Astrocyte of the cerebellum (primary cell): Measurements from ENCODE around the gene TPTE2.

ENCODE experiments used
- DNase-seq: peaks from one replicate; pipeline ENCODE4 v3.0.0-alpha.2; 2011; ENCODE audit warnings: low read depth
- H3K4me3 ChIP-seq: 2 replicates; pipeline ENCODE4 v1.5.1; 2011; ENCODE audit warnings: mild to moderate bottlenecking, low read depth, low read length, moderate library complexity
- CTCF ChIP-seq: IDR thresholded peaks from 2 replicates; pipeline ENCODE4 v1.5.1; 2012; ENCODE audit warnings: low read length, low read depth, moderate library complexity, mild to moderate bottlenecking; ENCODE audit errors: missing control alignments
- in situ Hi-C: cut with HindIII; loops from 2 replicates; pipeline ENCODE4 v1.10.0; 2017; ENCODE audit warnings: low sequenced_read_pairs

The TPTE2 gene

DNA sequence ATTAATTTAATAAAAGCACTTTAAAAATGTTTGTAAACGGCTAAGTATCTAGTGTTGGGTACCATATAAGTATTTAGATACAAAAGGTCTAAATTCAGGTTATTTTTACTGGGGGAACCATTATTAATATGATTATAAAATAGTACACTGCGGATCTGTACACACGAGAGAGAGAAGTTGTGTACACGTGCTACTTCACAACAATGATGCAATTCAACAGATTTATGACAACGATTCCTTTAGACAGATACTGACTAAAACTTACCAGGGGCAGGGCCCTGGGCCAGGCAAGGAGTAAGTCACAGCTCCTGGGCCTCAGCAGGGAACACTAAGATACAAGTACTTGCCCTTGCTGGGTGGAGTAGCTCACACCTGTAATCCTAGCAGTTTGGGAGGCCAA, 29.1 kb upstream of the TPTE2 start:
- H3K4me3 ChIP-seq, result no peak overlapping the region
- no peak for TF ChIP-seq CTCF
- in situ Hi-C loops, result no loop called here
- DNase-seq, result no peak

- in situ Hi-C loops, result no loop called here
- DNase-seq, result no peak
- H3K4me3 ChIP-seq, result no peak overlapping the region
- no peak for TF ChIP-seq CTCF
These were observed 28.0 kb upstream of the TPTE2 start for GRCh38 chr13:19589312-19589711.

DNA sequence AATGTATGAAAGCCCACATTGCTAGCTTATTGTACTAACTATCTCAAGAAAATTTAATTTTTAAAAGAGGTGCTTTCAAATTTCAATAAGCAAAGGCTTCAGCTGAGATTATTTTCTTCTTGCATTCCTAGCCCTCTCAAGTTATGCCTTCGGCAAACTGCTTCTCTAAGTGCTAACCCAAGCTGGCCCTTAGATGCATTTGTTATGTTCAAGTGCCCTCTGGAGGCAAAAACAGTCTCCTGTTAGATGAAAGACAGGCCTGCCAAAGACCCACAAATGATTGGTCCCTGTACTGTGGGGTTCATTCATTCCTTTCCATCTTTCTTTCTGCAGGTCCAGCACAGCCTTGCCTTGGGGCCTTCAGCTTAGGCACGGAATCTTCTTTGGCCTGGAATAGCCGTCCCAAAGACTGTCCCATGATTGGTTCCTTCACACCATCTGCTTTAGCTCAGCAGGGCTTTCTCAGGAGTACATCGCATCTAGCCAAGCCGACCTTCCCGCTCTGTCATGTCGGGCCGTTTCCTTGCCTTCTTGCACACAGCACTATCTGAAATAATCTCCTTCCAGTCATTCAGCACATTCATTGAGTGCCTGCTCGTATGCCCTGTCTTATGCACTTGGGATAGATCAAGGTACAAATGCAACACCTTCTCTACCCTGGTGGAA, 26.4 kb upstream of the TPTE2 start:
- peak; percentile 53 for TF ChIP-seq CTCF
- H3K4me3 ChIP-seq, result no peak overlapping the region
- DNase-seq, result no peak
- in situ Hi-C loops, result no loop called here

DNA sequence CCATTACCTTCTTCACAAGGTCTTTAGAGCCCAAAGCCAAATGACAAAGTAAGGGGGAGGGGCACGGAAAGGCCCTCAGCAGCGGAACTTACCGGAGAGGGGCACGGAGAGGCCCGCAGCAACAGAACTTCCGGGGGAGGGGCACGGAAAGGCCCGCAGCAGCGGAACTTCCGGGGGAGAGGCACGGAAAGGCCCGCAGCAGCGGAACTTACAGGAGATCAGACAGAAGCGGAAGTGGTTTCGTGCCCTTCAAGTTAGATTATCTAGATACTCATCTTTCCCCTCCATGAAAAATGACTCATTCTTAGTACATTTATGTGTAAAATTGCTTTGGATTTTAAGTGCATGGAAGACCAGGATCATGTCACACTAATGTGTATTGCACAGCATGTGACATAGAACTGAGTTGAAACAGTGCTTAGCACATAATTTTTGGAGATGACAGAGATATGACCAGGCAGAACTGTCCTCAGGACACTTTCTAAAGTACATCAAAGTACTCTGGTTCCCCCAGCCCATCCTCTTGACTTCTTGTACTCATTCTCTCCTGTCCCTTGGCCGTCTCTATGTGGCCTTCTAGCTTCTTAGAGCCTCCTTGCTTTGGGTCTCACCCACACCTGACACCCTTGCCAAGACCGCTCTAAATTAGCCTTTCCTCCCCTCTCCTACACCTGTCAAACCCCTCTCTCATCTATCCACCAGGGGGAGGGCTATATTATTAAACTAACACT, 25.7 kb upstream of the TPTE2 start:
- DNase-seq, result no peak
- no peak overlapping the region for H3K4me3 ChIP-seq
- in situ Hi-C loops, result no loop called here
- TF ChIP-seq CTCF, result no peak

DNA sequence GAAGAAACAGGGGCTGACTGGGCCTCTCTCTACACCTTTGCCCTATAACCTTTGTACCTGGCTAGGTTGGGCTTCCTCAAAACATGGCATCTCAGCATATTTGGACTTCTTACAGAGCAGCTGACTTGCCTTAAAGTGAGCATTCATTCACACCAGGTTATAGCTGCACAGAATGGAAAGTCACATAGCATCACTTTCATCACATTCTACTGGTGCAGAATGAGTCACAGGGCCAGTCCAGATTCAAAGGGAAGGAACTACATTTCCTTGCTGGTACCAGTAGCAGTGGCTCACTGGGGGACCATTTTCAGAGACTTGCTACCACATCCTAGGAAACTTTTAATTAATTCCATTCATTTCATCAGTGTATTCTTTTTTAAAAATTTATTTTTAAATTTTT, 20.3 kb upstream of the TPTE2 start:
- TF ChIP-seq CTCF, result no peak
- in situ Hi-C loops, result no loop called here
- no peak overlapping the region for H3K4me3 ChIP-seq
- no peak for DNase-seq

DNA sequence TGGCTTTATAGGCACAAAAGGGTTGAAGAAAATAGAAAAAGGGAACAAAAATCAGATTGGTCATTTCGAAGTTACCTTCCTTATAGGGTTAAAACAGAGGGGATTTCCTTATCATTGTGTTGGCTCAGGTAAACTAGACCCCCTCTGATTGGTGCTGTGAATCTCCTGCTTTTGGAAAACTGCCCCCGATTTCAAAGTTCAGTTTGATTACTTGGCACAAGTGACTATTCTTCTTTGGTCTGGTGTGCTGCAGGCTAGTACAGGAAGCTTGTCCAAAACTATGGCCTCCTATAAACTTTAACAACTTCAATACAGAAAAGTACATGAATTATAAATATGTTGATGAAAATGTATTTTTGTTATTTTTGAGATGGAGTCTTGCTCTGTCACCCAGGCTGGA, 13.9 kb upstream of the TPTE2 start:
- no peak overlapping the region for H3K4me3 ChIP-seq
- in situ Hi-C loops, result no loop called here
- no peak for TF ChIP-seq CTCF
- no peak for DNase-seq
